ENCODE measurements around the gene RASAL3. TPM values are rescaled to one million over a fixed set of nuclear protein-coding genes. Genes with fewer than 3 reads are reported as not detected.

RASAL3 gene
- total and polyA plus RNA-seq, 2 of the 4 experiments (the other 2 are of a cell fraction), result 0.07 TPM; not detected in 1

DNA sequence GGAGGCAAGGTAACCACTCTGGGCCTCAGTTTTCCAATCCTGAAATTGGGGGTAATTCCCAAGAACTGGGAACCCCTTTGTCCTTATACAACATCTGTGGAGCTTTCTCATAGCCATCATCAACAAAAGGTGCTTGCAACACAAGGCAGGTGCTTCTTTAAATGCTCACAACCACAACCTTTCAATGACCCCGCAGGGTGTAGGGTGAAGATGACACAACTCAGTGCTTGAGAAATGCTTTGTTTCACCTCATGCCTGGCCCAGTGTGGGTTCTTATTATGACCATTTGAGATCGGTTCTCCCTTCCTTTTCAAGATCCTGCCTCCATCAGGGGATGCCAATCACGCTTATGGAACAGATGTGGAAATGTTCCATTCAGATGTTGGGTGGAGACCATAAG is 23.0 kb downstream of the RASAL3 start:
- Histone ChIP-seq H2BK5ac (ENCODE audit: low read depth, low read length, poor library complexity, severe bottlenecking) (no peak overlapping the region), H3K4me3 (ENCODE audit: insufficient read depth, low read depth, low read length) (no peak overlapping the region), H2BK120ac (ENCODE audit: low read depth, low read length) (no peak overlapping the region), H3K56ac (ENCODE audit: extremely low read depth, insufficient read depth, low read length) (no peak overlapping the region), H2BK20ac (ENCODE audit: low read depth, low read length) (no peak overlapping the region), H4K5ac (ENCODE audit: low read depth, low read length) (no peak overlapping the region), H3K27me3 (ENCODE audit: control insufficient read depth, insufficient read depth, low read length) (no peaks in the 10 kb centered on the region), H2AK5ac (ENCODE audit: low read depth, low read length) (no peak overlapping the region), H3K79me1 (ENCODE audit: low read depth in 1 of 2, low read length in 2 of 2) (no peaks in the 10 kb centered on the region; a peak in 1 of 4 replicates), H3K36me3 (ENCODE audit: control insufficient read depth, insufficient read depth, low read length) (no peaks in the 10 kb centered on the region), H3K4me1 (ENCODE audit: control insufficient read depth, insufficient read depth, low read length) (peaks cover 13% of the 10 kb centered on the region), H2BK15ac (ENCODE audit: low read depth, low read length) (no peak overlapping the region), H3K14ac (replicated peaks; ENCODE audit: low read depth, low read length) (no peak overlapping the region), H4K20me1 (ENCODE audit: insufficient read depth, low read length) (no peaks in the 10 kb centered on the region), H3K4me2 (ENCODE audit: low read depth, low read length) (no peak overlapping the region), H3K9me1 (ENCODE audit: insufficient read depth, low read length) (no peaks in the 10 kb centered on the region), H2AK9ac (replicated peaks; ENCODE audit: low read depth, low read length, poor library complexity) (no peak overlapping the region), H4K8ac (ENCODE audit: low read depth in 2 of 2, low read length in 2 of 2) (no peak overlapping the region), H3K9me3 (ENCODE audit: control insufficient read depth, insufficient read depth, low read length) (no peaks in the 10 kb centered on the region), H3K27ac (ENCODE audit: insufficient read depth, low read length) (no peak overlapping the region), H4K91ac (ENCODE audit: insufficient read depth, low read depth, low read length) (no peak overlapping the region), H2AFZ (replicated peaks; ENCODE audit: low read length, poor library complexity) (no peak overlapping the region), H3K4ac (ENCODE audit: low read depth, low read length) (no peak overlapping the region), H3K18ac (ENCODE audit: low read depth, low read length) (no peak overlapping the region), H3K9ac (ENCODE audit: low read depth, low read length) (no peak overlapping the region), H3K23ac (ENCODE audit: low read depth, low read length) (no peak overlapping the region)
- CTCF ChIA-PET, result no interaction called here
- no peak for DNase-seq
- POLR2A ChIA-PET (ENCODE audit: unreplicated experiment), result no interaction called here
- TF ChIP-seq RAD21 (IDR thresholded peaks at IDR 0.05; ENCODE audit: low read length), result no peak
- TF ChIP-seq RCOR1 (IDR thresholded peaks at IDR 0.05; ENCODE audit: insufficient replicate concordance, low read length), result no peak
- intact Hi-C loops (cut with micrococcal nuclease), result no loop called here
- no CpG with 5 or more reads among the region's 3 CpGs for WGBS, 2 experiments (ENCODE audit: extremely low coverage in 2 of 2, insufficient read length in 1 of 2)
- ATAC-seq (ENCODE audit: low read depth), result no peak
- no TSS peak for BruUV-seq (replicated peaks)
- dilution Hi-C loops (cut with HindIII; ENCODE audit: low sequenced_read_pairs, unreplicated experiment), result no loop called here
- in situ Hi-C loops (cut with MboI; ENCODE audit: low sequenced_read_pairs), result loop anchor here (25.0 kb wide), 1 partner anchor 879 kb away; the partner anchor contains the start of gene NDUFB7
